ENCODE results near the gene BARX2.

The BARX2 gene

GRCh38 chr11:129384415-129384814, 8.8 kb downstream of the BARX2 start:
- Histone ChIP-seq H3K9me3 (ENCODE audit: severe bottlenecking) (no peaks in the 10 kb centered on the region), H3K27ac (ENCODE audit: poor library complexity, severe bottlenecking) (no peak overlapping the region), H3K27me3 (ENCODE audit: insufficient read depth, poor library complexity, severe bottlenecking) (no peaks in the 10 kb centered on the region), H3K4me3 (ENCODE audit: severe bottlenecking) (no peak overlapping the region), H3K4me1 (ENCODE audit: insufficient read depth, poor library complexity, severe bottlenecking) (no peaks in the 10 kb centered on the region), H3K36me3 (ENCODE audit: low read depth) (no peaks in the 10 kb centered on the region)
- DNase-seq (ENCODE audit: low spot score) (no peak), ATAC-seq (ENCODE audit: low read depth) (no peak)
- TF ChIP-seq CTCF (IDR thresholded peaks at IDR 0.05; ENCODE audit: poor library complexity, severe bottlenecking): no peak

- Histone ChIP-seq H3K4me1 (ENCODE audit: insufficient read depth, poor library complexity, severe bottlenecking) (no peaks in the 10 kb centered on the region), H3K27me3 (ENCODE audit: insufficient read depth, poor library complexity, severe bottlenecking) (no peaks in the 10 kb centered on the region), H3K4me3 (ENCODE audit: severe bottlenecking) (no peak overlapping the region), H3K27ac (ENCODE audit: poor library complexity, severe bottlenecking) (no peak overlapping the region), H3K36me3 (ENCODE audit: low read depth) (no peaks in the 10 kb centered on the region), H3K9me3 (ENCODE audit: severe bottlenecking) (no peaks in the 10 kb centered on the region)
- ATAC-seq (ENCODE audit: low read depth) (no peak), DNase-seq (ENCODE audit: low spot score) (no peak)
- TF ChIP-seq CTCF (IDR thresholded peaks at IDR 0.05; ENCODE audit: poor library complexity, severe bottlenecking): no peak
Observed at GRCh38 chr11:129385801-129386200, 10.2 kb downstream of the BARX2 start.

- no peak for TF ChIP-seq CTCF (IDR thresholded peaks at IDR 0.05; ENCODE audit: poor library complexity, severe bottlenecking)
- H3K36me3 ChIP-seq (ENCODE audit: low read depth): no peaks in the 10 kb centered on the region
- H3K4me1 ChIP-seq (ENCODE audit: insufficient read depth, poor library complexity, severe bottlenecking): no peaks in the 10 kb centered on the region
- ATAC-seq (ENCODE audit: low read depth): no peak
- no peak overlapping the region for H3K27ac ChIP-seq (ENCODE audit: poor library complexity, severe bottlenecking)
- no peak overlapping the region for H3K4me3 ChIP-seq (ENCODE audit: severe bottlenecking)
- H3K27me3 ChIP-seq (ENCODE audit: insufficient read depth, poor library complexity, severe bottlenecking): no peaks in the 10 kb centered on the region
- no peaks in the 10 kb centered on the region for H3K9me3 ChIP-seq (ENCODE audit: severe bottlenecking)
- DNase-seq (ENCODE audit: low spot score): no peak
Observed at GRCh38 chr11:129386795-129387397, 11.2 kb downstream of the BARX2 start.

GRCh38 chr11:129387434-129387833, 11.8 kb downstream of the BARX2 start:
- H3K4me1 ChIP-seq (ENCODE audit: insufficient read depth, poor library complexity, severe bottlenecking): no peaks in the 10 kb centered on the region
- H3K27ac ChIP-seq (ENCODE audit: poor library complexity, severe bottlenecking): no peak overlapping the region
- no peaks in the 10 kb centered on the region for H3K27me3 ChIP-seq (ENCODE audit: insufficient read depth, poor library complexity, severe bottlenecking)
- no peaks in the 10 kb centered on the region for H3K36me3 ChIP-seq (ENCODE audit: low read depth)
- no peaks in the 10 kb centered on the region for H3K9me3 ChIP-seq (ENCODE audit: severe bottlenecking)
- no peak for TF ChIP-seq CTCF (IDR thresholded peaks at IDR 0.05; ENCODE audit: poor library complexity, severe bottlenecking)
- no peak overlapping the region for H3K4me3 ChIP-seq (ENCODE audit: severe bottlenecking)
- DNase-seq (ENCODE audit: low spot score): no peak
- no peak for ATAC-seq (ENCODE audit: low read depth)

GRCh38 chr11:129388824-129389223, 13.2 kb downstream of the BARX2 start:
- Histone ChIP-seq H3K36me3 (ENCODE audit: low read depth) (no peaks in the 10 kb centered on the region), H3K9me3 (ENCODE audit: severe bottlenecking) (no peaks in the 10 kb centered on the region), H3K4me3 (ENCODE audit: severe bottlenecking) (no peak overlapping the region), H3K4me1 (ENCODE audit: insufficient read depth, poor library complexity, severe bottlenecking) (no peaks in the 10 kb centered on the region), H3K27me3 (ENCODE audit: insufficient read depth, poor library complexity, severe bottlenecking) (no peaks in the 10 kb centered on the region), H3K27ac (ENCODE audit: poor library complexity, severe bottlenecking) (no peak overlapping the region)
- ATAC-seq (ENCODE audit: low read depth): no peak
- DNase-seq (ENCODE audit: low spot score): no peak
- no peak for TF ChIP-seq CTCF (IDR thresholded peaks at IDR 0.05; ENCODE audit: poor library complexity, severe bottlenecking)
